MM.1S (cell line): ENCODE measurements around the gene OSBP2.

ENCODE experiments used
- CTCF ChIP-seq: fragments of 300-600 bp; sonication (generic); IDR thresholded peaks from 2 replicates; pipeline ENCODE4 v1.5.1; 2016; ENCODE audit warnings: antibody characterized with exemption, low read length, mixed read lengths
- EZH2phosphoT487 ChIP-seq: fragments of 300-600 bp; sonication (generic); IDR thresholded peaks from 2 replicates; pipeline ENCODE4 v1.6.1; 2018; ENCODE audit warnings: antibody characterized with exemption, low read length

GRCh38 chr22:30822216-30823014 lies 127.7 kb downstream of the OSBP2 start:
- TF ChIP-seq CTCF, result no peak
- TF ChIP-seq EZH2phosphoT487, result no peak
